Kidney (tissue), 14 donors: ENCODE measurements around the gene SEMA5A. TPM values are rescaled to one million over a fixed set of nuclear protein-coding genes. Genes with fewer than 3 reads are reported as not detected.
A peak's percentile ranks its signal among the peaks of the same experiment; 100 is the strongest.

Experiments used
- DNase-seq, 5 donors: peaks; one replicate each; pipeline ENCODE4 v3.0.0-alpha.2; 2013 to 2020
- FAIRE-seq: peaks from 2 replicates; lab custom pipeline; 2012; peaks lifted over from hg19 to GRCh38; lab: Jason Lieb, UNC
- H3K27ac ChIP-seq, 2 donors: one replicate each; pipeline ENCODE4 v1.7.0; 2013; ENCODE audit warnings: low read depth in 2 of 2, low read length in 2 of 2, inconsistent platforms in 1 of 2
- H3K27me3 ChIP-seq: one replicate; pipeline ENCODE4 v1.7.1; 2013; ENCODE audit warnings: low read length, inconsistent platforms; ENCODE audit not compliant: control insufficient read depth, insufficient read depth
- H3K36me3 ChIP-seq, 3 donors: one replicate each; pipeline versions ENCODE4 v1.7.0 to v1.7.1; 2013; ENCODE audit warnings: low read length in 3 of 3, control low read depth in 1 of 3, inconsistent platforms in 1 of 3; ENCODE audit not compliant: insufficient read depth in 3 of 3, control insufficient read depth in 2 of 3
- H3K4me1 ChIP-seq, 3 donors: one replicate each; pipeline versions ENCODE4 v1.7.0 to v1.7.1; 2013; ENCODE audit warnings: low read length in 3 of 3, inconsistent platforms in 1 of 3, low read depth in 1 of 3; ENCODE audit not compliant: control insufficient read depth in 2 of 3, insufficient read depth in 2 of 3
- H3K4me3 ChIP-seq, 3 donors: one replicate each; pipeline versions ENCODE4 v1.7.0 to v1.8.1; 2013; ENCODE audit warnings: low read length in 3 of 3, control low read depth in 1 of 3, inconsistent platforms in 1 of 3
- H3K9ac ChIP-seq, 3 donors: one replicate each; pipeline versions ENCODE4 v1.7.0 to v1.7.1; 2013; ENCODE audit warnings: low read length in 3 of 3, control low read depth in 1 of 3, inconsistent platforms in 1 of 3
- H3K9me3 ChIP-seq, 3 donors: one replicate each; pipeline versions ENCODE4 v1.7.0 to v1.7.1; 2013; ENCODE audit warnings: low read length in 3 of 3, control low read depth in 1 of 3, inconsistent platforms in 1 of 3; ENCODE audit not compliant: control insufficient read depth in 2 of 3, insufficient read depth in 1 of 3
- intact Hi-C: fragments of 100-400 bp; cut with DNase I; formaldehyde crosslinking; loops from one replicate; pipeline ENCODE4 v1.11.1; 2022
- polyA plus RNA-seq: library from polyadenylated mRNA; stranded (reverse); fragments of 350-450 nt; fragmentation: Illumina TruSeq; extraction: RNeasy Lipid Tissue Mini Kit (QIAGEN cat#74804); gene quantifications from one replicate; pipeline ENCODE4 v1.2.3, GENCODE V29; 2014; ENCODE audit warnings: low read depth, low replicate concordance; ENCODE audit not compliant: insufficient read depth
- total RNA-seq: library from RNA; stranded (reverse); fragmentation: NEBNext Ultra II Directional; extraction: Animal tissue kit (Norgen Biotek cat#: 25700); gene quantifications from one replicate; pipeline ENCODE4 v1.2.1, GENCODE V29; 2021
- TF ChIP-seq, protein P1 (sequence below): IDR thresholded peaks from 3 replicates; pipeline ENCODE4 v1.5.1; 2012; ENCODE audit warnings: mild to moderate bottlenecking, moderate library complexity, borderline replicate concordance; ENCODE audit not compliant: insufficient read depth; ENCODE audit errors: extremely low read depth
- donor health status: control.
- donor health status: control.
- donor health status: control.
- donor health status: control.
- donor health status: control.
- donor health status: DM: yes; HTN: yes; CAD: no.
- donor health status: Normal renal cell carcinoma (clear cell type).

SEMA5A gene
- total and polyA plus RNA-seq, 2 donors from 2014 or later, result 7.9 to 23.3 TPM

DNA sequence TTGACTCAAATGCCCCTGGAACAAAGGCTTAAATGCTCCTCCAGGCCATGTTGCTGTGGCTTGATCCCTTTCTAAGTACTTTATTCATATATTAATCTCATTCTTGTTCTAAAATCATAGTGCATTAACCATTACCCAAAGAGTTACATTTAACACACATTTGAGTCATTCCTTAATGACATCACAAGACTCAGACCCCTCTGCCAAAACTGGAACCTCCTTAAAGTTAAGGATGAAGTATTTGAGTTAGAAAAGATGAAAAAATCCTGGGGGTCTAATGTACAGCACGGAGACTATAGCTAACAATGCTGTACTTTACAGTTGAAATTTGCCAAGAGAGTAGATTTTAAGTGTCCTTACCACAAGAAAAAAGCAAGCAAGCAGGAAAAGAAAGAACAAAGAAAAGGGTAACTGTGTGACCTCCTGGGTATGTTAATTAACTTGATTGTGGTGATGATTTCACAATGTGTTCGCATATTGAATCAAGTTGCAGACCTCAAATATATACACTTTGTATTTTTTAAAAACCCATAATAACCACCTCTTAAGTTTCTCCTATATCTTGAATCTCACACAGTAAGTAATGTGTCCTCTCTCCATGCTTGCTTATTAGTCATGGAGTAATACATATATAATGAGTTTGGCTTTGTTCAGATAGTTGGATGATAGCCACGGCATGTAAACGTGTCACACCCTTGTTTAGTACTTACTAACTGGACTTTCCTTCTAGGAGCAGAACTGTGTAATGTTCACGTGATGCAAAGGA lies 376.9 kb downstream of the SEMA5A start:
- Histone ChIP-seq H3K9ac (no peak overlapping the region), H3K4me3 (no peak overlapping the region), H3K27ac (no peak overlapping the region), H3K4me1 (no peaks in the 10 kb centered on the region), H3K36me3 (no peaks in the 10 kb centered on the region), H3K9me3 (no peaks in the 10 kb centered on the region), H3K27me3 (no peaks in the 10 kb centered on the region)
- intact Hi-C loops, result no loop called here
- DNase-seq (no peak), FAIRE-seq (no peak)
- TF ChIP-seq, protein P1, sequence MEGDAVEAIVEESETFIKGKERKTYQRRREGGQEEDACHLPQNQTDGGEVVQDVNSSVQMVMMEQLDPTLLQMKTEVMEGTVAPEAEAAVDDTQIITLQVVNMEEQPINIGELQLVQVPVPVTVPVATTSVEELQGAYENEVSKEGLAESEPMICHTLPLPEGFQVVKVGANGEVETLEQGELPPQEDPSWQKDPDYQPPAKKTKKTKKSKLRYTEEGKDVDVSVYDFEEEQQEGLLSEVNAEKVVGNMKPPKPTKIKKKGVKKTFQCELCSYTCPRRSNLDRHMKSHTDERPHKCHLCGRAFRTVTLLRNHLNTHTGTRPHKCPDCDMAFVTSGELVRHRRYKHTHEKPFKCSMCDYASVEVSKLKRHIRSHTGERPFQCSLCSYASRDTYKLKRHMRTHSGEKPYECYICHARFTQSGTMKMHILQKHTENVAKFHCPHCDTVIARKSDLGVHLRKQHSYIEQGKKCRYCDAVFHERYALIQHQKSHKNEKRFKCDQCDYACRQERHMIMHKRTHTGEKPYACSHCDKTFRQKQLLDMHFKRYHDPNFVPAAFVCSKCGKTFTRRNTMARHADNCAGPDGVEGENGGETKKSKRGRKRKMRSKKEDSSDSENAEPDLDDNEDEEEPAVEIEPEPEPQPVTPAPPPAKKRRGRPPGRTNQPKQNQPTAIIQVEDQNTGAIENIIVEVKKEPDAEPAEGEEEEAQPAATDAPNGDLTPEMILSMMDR, result no peak

GRCh38 chr5:9166202-9167112 lies 379.4 kb downstream of the SEMA5A start:
- H3K9ac ChIP-seq, result no peak overlapping the region
- H3K27ac ChIP-seq, result no peak overlapping the region
- no peaks in the 10 kb centered on the region for H3K27me3 ChIP-seq
- no peak for FAIRE-seq
- H3K4me3 ChIP-seq, result no peak overlapping the region
- TF ChIP-seq, protein P1, result no peak
- peak in 2 of 5 donors; percentile 21 to 27 for DNase-seq
- H3K9me3 ChIP-seq, result no peaks in the 10 kb centered on the region
- H3K4me1 ChIP-seq, result no peaks in the 10 kb centered on the region
- H3K36me3 ChIP-seq, result no peaks in the 10 kb centered on the region
- intact Hi-C loops, result no loop called here

DNA sequence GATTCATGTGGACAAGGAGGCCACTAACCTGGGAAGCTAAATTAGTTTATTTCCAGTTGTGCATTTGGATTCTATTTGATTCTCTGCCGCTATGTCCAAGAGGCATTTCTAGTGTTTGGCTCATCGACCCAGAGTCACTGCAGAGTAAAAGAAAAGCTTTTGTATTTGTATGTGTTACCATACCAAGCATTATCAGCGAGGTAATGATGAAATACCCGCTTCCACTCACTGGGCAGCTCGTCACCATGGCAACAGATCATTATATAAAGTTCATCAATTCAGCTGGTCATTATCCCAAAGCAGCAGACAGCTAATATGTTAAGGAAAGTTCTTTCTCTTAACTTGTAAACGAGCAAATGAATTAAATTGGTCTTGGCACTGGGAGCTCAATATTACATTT lies 380.3 kb downstream of the SEMA5A start:
- H3K9ac ChIP-seq, result no peak overlapping the region
- no peaks in the 10 kb centered on the region for H3K9me3 ChIP-seq
- H3K4me3 ChIP-seq, result no peak overlapping the region
- intact Hi-C loops, result no loop called here
- H3K27me3 ChIP-seq, result no peaks in the 10 kb centered on the region
- no peaks in the 10 kb centered on the region for H3K36me3 ChIP-seq
- TF ChIP-seq, protein P1, result no peak
- H3K4me1 ChIP-seq, result no peaks in the 10 kb centered on the region
- FAIRE-seq (no peak), DNase-seq (no peak)
- no peak overlapping the region for H3K27ac ChIP-seq
